ENCODE results near the gene RNFT1. TPM values are rescaled to one million over a fixed set of nuclear protein-coding genes. Genes with fewer than 3 reads are reported as not detected.

The RNFT1 gene
- total RNA-seq, 2 donors from 2014 or later = 14.9 to 16.6 TPM

- DNase-seq (ENCODE audit: low spot score) = no peak
- TF ChIP-seq CTCF (IDR thresholded peaks at IDR 0.05) = no peak
Observed at GRCh38 chr17:59916446-59916845, 48.1 kb downstream of the RNFT1 start.

GRCh38 chr17:59914274-59914854, 50.2 kb downstream of the RNFT1 start:
- Histone ChIP-seq H3K9me3 (no peaks in the 10 kb centered on the region), H3K4me1 (ENCODE audit: control insufficient read depth in 1 of 2, low read depth in 2 of 2) (peaks cover 4 to 8% of the 10 kb centered on the region in 2 donors), H3K27ac (no peak overlapping the region), H3K27me3 (replicated peaks; ENCODE audit: insufficient read depth) (no peaks in the 10 kb centered on the region), H3K4me3 (no peak overlapping the region), H3K36me3 (peaks cover 45% of the 10 kb centered on the region)
- ATAC-seq (ENCODE audit: insufficient number of reproducible peaks, low FRiP score, low read depth) (no peak), DNase-seq (ENCODE audit: low spot score) (no peak)
- TF ChIP-seq CTCF (IDR thresholded peaks at IDR 0.05) = peak; percentile 59

More at GRCh38 chr17:59916446-59916845, 48.1 kb downstream of the RNFT1 start:
- Histone ChIP-seq H3K4me3 (no peak overlapping the region), H3K36me3 (peaks cover 54% of the 10 kb centered on the region), H3K27me3 (replicated peaks; ENCODE audit: insufficient read depth) (no peaks in the 10 kb centered on the region), H3K9me3 (no peaks in the 10 kb centered on the region), H3K4me1 (ENCODE audit: control insufficient read depth in 1 of 2, low read depth in 2 of 2) (peaks cover 4 to 8% of the 10 kb centered on the region in 2 donors), H3K27ac (no peak overlapping the region)
- no peak for ATAC-seq (ENCODE audit: insufficient number of reproducible peaks, low FRiP score, low read depth)

GRCh38 chr17:59907467-59907866, 57.1 kb downstream of the RNFT1 start:
- Histone ChIP-seq H3K4me3 (no peak overlapping the region), H3K9me3 (no peaks in the 10 kb centered on the region), H3K27me3 (replicated peaks; ENCODE audit: insufficient read depth) (no peaks in the 10 kb centered on the region), H3K36me3 (peaks cover 10% of the 10 kb centered on the region), H3K4me1 (ENCODE audit: control insufficient read depth in 1 of 2, low read depth in 2 of 2) (no peaks in the 10 kb centered on the region), H3K27ac (no peak overlapping the region)
- no peak for TF ChIP-seq CTCF (IDR thresholded peaks at IDR 0.05)
- DNase-seq (ENCODE audit: low spot score) = no peak
- no peak for ATAC-seq (ENCODE audit: insufficient number of reproducible peaks, low FRiP score, low read depth)

GRCh38 chr17:59903455-59903854, 61.1 kb downstream of the RNFT1 start:
- Histone ChIP-seq H3K27me3 (replicated peaks; ENCODE audit: insufficient read depth) (no peaks in the 10 kb centered on the region), H3K9me3 (no peaks in the 10 kb centered on the region), H3K4me3 (no peak overlapping the region), H3K27ac (no peak overlapping the region), H3K36me3 (no peaks in the 10 kb centered on the region), H3K4me1 (ENCODE audit: control insufficient read depth in 1 of 2, low read depth in 2 of 2) (no peaks in the 10 kb centered on the region)
- ATAC-seq (ENCODE audit: insufficient number of reproducible peaks, low FRiP score, low read depth) (no peak), DNase-seq (ENCODE audit: low spot score) (no peak)
- no peak for TF ChIP-seq CTCF (IDR thresholded peaks at IDR 0.05)

Other genes starting within 250 kb of the RNFT1 start
- gene TUBD1, start 71.8 kb downstream of the RNFT1 start, total RNA-seq = 10 to 100 TPM; 11.0 to 28.0 TPM
- gene RPS6KB1, start 71.6 kb downstream of the RNFT1 start, total RNA-seq = 10 to 100 TPM; 31.0 to 62.6 TPM
- gene HEATR6, start 114.2 kb upstream of the RNFT1 start, total RNA-seq = 10 to 100 TPM; 15.4 to 40.2 TPM
- gene CA4, start 185.2 kb upstream of the RNFT1 start, total RNA-seq = 1 to 10 TPM; 1.2 to 4.3 TPM